Stromal cell of bone marrow (primary cell): ENCODE results near the gene PCBP1.
"Not testable (repeated sequence)": the region's sequence is repeated elsewhere in the genome, so short reads cannot be mapped to it uniquely, and the experiment has no call there.

Experiments used
- DNase-seq: peaks from one replicate; pipeline ENCODE4 v3.0.0-alpha.2; 2012; ENCODE audit warnings: low read depth

PCBP1 gene

DNA sequence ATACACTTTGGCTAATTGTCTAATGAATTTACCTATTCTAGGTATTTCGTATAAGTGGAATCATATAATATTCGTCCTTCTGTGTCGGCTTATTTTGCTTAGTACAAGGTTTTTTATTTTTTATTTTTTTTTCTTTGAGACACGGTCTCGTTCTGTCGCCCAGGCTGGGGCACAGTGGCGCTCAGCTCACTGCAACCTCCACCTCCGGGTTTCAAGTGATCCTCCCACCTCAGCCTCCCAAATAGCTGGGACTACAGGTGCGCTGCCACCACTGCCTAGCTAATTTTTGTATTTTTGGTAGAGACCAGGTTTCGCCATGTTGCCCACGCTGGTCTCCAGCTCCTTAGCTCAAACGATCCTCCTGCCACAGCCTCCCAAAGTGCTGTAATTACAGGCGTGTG is 38.2 kb downstream of the PCBP1 start:
- no peak for DNase-seq

DNA sequence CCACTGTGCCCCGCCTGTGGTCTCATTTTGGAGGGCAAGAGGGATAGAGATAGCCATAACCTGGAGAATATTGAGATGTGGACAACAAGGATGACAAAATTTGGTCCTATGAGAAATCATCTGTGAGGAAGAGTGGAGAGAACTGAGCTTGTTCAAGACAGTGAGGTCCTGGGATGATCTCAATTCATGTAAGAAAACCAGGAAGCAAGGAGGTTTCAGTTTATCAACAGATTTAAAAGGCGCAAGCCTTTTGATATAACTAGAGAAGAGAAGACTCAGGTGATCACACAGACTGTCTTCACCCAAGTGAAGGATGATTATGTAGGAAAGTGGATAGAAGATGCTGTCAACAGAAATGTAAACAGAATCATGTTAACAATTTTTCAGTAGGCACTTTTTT is 39.1 kb downstream of the PCBP1 start:
- no peak for DNase-seq

DNA sequence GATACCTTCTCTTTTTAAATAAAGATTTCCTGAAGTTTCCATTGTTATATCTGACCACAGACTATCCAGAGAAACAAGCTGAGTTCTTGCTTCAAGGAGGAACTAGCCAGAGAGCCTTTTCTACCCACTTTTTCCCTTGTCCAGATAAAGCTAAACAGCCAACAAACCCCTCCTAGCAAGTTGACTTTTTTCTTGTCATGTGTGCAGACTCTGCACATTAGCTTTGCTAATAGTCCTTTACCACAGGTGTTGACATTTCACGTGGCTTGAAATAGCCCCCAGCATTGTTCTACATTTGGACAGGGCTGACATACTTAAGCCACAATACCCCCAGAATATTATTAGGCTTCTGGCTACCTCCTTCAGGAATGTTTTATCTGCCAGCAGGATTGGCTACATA is 40.7 kb downstream of the PCBP1 start:
- no peak for DNase-seq

DNA sequence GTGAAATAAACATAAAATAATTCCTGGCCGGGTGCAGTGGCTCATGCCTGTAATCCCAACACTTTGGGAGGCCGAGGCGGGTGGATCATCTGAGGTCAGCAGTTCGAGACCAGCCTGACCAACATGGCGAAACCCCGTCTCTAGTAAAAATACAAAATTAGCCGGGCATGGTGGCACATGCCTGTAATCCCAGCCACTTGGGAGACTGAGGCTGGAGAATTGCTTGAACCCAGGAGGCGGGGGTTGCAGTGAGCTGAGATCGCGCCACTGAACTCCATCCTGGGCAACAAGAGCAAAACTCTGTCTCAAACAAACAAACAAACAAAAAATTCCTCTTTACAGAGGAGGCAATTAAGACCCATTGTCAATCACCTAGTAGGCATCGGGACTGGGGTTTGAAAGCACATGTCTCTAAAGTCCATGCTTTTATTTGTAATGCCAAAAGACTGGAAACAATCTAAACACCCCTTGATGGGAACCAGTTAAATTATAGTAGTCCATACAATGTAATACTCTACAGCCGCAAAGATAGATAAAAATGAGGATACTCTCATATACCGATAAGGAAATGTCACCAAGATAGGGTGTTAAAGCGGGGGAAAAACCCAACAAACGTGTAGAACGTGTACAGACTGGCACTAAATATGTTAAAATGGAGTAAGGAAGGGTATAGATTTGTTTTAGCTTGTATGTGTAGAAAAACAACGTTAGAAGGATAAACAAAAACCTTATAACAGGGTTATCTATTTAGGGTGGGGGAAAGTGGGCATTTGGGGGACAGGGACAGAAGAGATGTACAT is 44.3 kb downstream of the PCBP1 start:
- not testable (repeated sequence) for DNase-seq

DNA sequence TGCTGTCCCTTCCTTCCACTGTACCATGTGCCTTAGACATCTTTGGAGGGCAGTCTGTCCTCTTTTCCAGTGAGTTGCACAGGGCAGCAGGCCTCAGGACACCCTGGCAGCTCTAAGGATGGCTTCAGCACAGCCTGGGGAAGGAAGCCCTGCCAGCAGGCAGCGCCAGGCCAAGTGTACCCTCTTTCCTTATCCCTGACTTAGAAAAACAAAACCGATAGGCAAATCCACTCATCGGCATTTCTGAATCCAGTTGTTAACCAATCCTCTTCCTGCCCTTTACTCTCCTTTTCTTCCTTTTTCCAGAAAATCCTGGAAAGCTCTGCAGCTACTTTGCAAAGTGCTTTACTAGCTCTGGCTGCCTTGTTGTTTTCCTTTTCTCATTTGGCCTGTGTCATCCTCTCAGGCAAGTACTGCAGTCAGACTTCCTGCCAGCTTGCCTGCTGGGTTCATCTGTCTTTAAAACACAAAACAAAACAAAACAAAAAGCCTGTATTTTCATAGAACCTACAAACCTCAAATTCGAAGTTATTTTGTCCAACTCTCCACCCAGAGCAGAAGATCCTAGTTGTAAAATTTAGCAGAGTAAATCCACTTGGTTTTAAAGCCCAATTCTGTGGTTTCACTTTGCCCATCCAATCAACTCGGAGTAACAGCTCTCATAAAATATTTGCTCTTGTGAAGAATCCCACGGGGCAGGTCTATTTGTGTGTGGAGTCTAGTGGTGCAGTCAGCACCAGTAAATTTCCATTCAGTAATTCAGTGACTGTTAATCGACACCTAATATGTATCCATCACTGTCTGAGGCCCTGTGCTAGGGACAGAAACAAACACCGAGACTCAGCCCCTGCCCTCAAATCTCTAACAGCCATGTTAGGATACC is 45.2 kb downstream of the PCBP1 start:
- peak; percentile 73 for DNase-seq

DNA sequence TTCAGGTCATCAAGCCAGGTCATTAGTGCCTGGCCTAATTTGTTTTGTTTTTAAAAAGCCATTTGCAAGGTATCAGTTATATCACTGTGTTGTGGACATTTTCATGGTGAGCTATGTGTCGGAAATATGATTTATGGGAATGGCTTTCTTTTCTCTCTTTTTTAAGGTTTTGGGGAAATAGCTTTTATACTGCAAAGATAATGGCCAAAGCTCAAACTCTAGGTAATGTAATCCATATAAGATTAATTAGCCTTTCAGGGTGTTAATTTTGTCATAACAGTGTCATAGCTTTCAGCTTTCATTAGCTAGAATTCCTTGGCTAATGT is 45.8 kb downstream of the PCBP1 start:
- no peak for DNase-seq

DNA sequence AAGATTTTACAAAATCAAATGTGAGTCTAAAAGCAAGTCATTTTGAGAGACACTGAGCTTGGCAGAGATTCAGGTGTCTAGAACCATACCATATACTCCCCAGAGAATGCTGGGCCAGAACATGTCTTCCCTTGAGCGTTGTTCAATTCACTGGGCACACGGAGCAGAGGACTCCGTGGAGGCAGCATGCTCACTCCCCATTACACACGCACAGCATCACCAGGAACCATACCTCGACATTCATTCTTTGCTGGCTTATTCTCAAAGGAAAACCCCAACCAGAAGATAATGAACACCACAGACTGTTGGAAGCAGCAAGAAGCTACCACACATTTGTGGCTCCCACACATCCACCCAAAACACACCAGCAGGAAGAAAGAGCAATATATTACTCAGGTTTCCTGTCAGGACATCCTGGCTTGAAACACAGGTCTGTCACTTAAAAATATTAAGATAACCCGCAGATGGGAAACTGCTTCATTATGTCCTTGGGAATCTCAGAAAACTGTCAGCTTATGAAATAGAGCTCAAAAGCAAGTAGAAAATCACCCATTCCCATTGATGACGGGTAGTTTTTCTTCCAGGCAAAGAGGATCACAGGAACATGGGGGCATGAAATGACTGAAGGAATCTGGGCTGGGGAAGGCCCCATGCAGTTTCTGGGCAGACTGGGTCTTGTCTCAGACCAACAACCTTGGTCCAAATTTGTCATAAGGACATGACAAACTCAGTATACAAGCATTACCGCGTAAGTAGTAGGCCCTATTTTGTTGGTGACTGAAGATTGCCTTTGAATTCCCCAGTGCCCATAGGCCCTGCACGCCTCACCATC is 46.4 kb downstream of the PCBP1 start:
- no peak for DNase-seq

DNA sequence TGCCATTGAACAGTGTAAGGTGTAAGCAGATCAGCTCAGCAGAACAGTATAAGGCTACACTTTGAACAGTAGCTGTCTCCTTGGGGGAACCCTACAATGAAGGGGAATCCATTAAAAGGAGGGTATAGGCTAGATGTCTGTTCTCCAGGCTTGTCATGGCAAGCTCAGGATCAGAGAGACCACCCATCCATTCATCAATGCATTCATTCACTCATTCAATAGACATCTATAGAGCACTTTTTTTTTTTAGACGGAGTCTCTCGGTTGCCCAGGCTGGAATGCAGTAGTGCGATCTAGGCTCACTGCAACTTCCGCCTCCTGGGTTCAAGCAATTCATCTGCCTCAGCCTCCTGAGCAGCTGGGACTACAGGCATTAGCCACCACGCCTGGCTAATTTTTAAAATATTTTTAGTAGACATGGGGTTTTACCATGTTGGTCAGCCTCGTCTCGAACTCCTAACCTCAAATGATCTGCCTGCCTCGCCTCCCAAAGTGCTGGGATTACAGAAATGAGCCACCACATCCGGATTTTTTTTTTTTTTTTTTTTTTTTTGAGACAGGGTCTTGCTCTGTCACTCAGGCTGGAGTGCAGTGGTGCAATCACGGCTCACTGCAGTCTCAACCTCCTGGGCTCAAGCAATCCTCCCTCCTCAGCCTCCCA is 47.2 kb downstream of the PCBP1 start:
- DNase-seq = not testable (repeated sequence)
